GM21717 (cell line): Measurements from ENCODE around the gene GOT1.
A peak's percentile ranks its signal among the peaks of the same experiment; 100 is the strongest.

ENCODE experiments used
- ATAC-seq: cut with Tn5 transposase; IDR thresholded peaks from one replicate; pipeline ENCODE4 v1.9.1; 2021; ENCODE audit warnings: mild to moderate bottlenecking, moderate library complexity; ENCODE audit not compliant: unreplicated experiment

The GOT1 gene

DNA sequence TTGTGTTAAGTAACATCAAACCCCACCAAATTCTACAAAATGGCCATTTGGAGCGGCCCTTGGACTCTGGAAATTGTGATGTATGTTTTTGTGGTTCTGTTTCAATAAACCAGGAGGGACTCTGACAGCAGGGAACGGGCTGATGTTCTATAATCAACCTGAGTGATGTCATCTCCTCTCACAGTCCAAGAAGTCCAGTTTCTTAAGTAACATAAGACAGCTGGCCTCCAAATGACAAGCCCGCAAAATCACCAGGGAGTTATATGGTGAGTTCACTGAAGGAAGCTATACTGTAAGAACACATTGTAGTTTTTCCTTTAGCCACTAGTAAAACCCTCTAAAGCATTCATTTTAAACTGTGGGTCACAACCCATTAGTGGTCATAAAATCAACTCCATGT lies 34.0 kb downstream of the GOT1 start:
- ATAC-seq, result no peak

DNA sequence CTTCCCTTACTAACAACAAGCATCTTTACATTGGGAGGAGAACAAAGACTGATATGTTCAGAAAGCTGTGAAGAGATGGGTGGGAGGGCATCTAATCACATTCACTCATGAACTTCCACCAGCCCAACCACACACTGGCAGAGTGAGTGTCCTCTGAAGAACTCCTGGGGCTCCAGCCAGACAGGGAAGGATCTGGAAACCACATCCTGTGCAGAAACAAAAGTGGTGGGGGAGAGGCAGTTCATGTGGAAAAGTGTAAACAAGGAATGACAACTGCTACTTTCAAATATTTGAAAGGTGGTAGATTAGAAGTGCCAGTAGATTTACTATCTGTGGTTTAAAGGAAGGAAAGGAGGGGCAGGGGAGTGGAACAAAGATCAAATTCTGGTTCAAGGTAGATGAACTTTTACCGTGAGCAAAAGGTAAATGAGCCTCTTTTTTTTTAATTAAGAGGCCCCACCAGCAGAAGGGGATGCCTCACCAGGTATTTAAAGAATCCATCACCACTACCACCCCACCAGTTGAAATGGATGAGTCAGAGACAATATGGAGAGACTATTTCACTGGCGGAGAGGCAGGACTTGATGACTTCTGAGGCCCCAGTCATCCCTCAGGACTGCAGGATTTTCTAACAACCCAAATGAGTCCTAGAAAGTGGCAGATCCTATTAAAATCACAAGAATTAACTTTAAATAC lies 34.5 kb downstream of the GOT1 start:
- no peak for ATAC-seq

DNA sequence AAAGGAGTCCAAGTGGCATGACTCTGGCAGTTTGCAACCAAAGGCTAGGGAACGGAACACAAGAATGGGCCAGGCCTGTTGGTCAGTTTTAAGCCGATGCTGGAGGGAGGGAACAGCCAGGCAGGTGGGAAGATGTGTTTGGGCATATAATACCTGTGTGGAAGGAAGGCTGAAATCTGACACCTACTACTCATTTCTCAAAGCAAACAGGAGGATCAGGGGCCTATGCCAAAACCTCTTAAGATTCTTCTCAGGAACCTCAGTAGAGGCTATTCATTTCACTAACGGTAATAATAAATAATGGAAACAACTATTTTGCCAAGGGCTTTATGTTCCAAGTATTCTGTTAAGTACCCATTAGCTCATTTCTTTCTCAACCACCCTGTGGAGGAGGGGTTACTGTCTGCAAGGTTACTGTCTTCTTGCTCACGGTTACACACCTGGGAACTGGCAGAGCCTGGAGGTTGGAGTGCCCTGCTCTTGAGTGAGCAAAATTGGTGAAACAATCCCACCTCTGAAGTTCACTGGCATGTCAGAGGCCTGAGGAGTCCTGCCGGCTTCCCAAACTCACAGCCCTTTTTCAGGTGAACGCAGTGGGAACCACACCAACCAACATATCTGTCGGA lies 35.5 kb downstream of the GOT1 start:
- ATAC-seq, result no peak

DNA sequence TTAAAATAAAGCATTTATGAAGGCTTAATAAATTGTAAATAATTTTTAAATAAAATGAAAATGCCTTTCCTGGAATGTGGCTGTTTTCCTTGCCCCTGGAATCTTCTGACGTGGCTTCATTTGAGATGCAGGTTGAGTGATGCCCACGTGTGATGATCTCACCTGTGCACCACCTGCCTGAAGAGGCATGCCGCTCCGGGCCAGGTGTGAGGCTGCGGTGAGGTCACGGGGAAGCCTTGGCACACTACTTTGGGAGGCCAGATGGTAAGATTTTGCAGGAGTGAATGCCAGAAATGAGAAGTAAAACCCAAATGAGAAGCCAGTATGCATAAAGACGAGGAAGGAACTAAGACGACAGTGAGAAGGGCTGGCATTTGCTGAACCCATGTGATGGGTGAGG lies 36.2 kb downstream of the GOT1 start:
- no peak for ATAC-seq

DNA sequence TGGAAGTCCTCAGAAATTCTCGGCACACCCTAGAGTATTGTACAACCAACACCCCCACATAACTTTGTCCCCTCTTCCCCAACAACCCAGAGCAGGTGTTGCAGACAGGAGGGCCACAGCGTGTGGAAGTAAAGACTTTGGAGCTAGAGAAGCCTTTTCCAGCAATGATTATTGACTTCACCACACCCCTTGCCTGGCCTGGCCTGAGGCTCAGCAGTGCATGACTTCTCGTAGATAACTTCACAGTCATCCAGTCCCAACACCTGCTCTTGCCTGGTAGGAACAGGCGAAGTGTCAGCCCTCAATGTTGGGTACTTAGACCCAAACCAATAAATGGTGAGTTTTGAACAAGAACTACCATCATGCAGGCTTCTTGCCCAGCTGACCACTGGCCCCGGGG lies 36.7 kb downstream of the GOT1 start:
- no peak for ATAC-seq

DNA sequence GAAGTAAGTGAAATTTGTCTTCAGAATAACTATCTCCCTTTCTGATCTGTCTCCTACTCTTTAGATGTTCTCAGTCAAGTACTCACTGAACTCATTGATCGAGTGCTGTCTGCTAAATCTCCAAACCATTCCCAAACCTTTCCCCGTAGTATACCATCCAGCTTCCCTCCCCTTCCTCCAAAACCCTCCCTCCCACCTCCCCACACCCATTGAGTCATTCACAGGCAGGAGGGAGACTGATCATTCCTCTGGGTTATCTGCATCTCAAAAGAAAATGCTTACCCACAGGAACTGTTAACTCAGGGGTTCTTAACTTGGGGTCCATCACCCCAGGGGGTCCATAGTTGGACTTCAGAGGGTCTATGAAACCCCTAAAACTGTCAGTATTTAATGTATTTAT lies 37.4 kb downstream of the GOT1 start:
- no peak for ATAC-seq

DNA sequence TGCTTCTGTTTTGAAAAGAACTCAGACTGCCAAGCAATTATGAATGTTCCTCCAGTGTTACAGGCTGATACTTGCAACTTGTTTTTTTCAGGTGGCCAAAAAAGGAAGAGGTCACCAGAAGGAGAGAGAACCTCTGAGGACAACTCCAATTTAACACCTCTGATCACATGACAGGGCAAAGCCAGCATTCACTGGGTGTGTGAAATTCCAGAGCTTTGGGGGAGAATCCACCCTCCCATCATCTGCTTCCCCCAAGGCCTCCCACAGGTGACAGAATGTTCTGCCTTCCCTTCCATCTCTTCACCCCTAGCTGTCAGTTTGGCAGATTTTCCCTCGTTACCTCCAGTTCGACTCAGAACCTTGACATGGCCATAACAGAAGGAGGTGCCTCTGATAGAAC lies 39.1 kb downstream of the GOT1 start:
- ATAC-seq, result no peak

DNA sequence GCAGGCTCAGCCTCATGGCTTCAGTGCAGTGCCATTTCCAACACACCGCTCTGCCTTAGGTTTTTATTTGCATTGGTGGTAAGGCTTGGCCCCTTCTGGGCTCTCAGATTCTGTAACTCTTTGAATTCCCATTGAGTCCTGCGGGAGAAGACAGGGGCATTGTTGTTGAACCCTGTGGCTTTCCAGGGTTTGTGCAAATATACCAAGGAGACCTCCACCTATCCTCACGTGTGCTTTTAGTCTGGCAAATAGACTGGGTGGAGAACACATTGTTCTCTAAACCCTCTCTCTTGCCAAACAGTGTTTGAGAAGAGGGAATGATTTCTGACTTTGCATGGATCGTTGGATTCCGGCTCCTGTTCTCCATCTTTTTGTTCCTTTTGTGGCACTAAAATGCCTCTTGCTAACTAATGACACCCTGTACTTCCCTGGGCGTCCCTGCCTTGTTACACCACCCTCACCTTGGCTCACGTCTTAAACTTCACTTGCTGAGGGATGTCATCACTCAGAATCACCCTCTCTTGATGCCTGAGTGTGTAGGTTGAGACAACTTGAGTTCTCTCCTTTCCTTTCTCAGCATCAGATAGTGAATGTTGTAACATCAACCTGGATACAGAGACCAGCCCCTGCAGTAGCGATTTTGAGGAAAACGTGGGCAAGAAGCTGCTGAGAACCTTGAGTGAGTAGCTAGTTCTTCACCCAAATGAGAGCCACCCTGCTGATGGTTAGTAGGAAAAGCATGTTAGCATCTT lies 40.5 kb downstream of the GOT1 start:
- ATAC-seq, result no peak

DNA sequence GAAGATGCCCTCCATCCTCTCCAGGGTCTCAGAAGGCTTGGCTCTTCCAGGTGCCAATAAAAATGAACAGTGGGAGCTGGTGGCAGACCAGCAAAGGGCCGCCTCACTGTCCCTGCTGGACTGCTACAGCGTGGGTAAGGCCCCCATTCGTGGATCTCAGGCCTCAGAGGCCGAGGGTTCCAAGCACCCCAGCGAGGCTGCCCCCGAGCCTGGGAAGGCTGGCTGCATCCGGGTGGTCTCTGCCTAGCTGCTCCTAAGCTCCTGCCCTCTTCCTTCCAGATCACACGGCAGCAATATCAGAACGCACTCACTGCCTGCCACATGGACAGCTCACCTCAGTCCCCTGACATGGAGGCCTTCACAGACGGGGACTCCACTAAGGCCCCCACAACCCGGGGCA lies 42.9 kb downstream of the GOT1 start:
- no peak for ATAC-seq

DNA sequence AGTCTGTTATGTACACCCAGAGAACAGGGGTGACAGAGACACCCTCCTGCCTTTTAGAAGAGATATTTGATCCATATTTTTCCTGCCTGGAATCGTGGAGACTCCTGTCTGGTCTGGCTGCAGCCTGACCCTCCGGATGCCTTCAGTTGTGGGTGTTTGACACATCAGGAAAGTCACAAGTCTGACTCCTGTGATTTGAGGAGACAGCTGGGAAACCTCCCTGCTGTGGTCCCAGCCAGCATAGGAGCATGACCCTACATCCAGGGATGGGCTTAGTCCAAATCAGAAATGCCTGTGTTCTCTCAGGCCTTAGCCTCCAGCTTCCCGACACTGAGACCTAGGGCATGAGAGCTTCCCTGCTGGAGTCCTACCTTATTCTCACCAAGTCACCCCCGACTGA lies 43.4 kb downstream of the GOT1 start:
- no peak for ATAC-seq

DNA sequence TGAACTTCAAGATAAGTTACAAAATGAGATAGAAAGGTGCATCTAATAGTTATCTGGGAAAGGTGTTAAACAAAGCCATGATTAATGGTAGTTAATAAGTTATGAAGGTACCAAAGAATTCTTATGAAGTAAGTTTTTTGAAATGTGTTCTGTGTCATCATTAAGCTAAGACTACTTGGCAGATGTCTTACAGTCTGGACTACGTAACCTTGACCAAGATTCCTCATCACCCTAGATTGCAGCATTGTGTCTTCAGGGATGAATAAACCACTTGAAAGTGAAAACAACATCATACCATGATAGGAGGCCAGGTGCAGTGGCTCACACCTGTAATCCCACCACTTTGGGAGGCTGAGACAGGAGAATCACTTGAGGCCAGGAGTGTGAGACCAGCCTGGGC lies 48.2 kb downstream of the GOT1 start:
- no peak for ATAC-seq

DNA sequence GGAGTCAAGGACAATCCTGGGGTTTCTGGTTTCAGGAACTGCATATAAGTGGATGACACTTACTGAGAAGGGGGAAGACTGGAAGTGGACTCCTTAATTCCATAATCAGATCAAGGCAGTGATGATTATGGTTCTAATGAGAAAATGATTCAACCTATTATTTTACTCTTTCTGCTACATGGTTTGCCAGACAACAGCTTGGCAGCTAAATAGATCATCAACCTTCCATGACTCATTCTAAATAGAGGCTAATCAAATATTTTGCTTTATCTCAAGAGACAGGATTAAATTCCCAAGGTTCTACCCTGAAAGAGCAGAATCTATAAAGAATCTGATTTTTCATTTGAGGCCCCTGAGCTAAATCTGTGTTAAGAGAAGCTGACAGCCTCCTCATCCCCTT lies 55.0 kb downstream of the GOT1 start:
- no peak for ATAC-seq

DNA sequence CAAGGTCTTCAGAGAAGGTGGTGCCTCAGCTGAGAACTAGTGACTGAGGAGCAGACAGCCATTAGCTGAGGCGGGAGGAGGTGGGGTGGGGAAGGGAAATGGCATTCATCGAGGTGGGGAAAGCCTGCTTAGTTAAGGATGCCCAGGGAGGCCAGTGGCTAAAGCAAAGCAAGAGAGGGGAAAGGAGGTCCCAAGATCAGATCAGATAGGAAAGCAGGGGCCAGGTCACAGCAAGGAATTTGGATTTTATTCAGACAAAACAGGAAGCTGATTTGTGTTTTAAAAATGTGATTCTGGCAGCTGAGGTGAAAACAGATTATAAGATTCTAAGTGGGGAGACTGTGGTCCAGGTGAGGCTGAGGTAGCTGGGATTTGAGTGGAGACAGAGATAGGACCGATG lies 55.5 kb downstream of the GOT1 start:
- ATAC-seq, result no peak

DNA sequence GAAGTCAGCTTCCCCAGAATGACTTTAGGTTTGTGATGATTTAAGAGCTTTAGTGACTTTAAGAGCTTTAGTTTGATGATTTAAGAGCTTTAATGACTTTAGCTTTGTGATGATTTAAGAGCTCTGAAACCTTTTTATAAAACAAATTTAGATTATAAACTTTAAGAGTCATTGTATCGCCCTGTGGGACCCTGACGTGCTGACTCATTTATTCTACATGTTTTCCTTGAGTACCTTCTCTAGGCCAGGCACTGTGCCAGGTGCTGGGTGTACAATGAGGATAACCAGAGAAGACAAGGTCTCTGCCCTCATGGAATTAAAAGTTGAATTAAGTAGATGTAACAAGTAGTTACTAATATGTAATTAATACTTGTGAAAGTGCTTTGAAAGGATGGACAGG lies 55.9 kb downstream of the GOT1 start:
- ATAC-seq, result no peak

DNA sequence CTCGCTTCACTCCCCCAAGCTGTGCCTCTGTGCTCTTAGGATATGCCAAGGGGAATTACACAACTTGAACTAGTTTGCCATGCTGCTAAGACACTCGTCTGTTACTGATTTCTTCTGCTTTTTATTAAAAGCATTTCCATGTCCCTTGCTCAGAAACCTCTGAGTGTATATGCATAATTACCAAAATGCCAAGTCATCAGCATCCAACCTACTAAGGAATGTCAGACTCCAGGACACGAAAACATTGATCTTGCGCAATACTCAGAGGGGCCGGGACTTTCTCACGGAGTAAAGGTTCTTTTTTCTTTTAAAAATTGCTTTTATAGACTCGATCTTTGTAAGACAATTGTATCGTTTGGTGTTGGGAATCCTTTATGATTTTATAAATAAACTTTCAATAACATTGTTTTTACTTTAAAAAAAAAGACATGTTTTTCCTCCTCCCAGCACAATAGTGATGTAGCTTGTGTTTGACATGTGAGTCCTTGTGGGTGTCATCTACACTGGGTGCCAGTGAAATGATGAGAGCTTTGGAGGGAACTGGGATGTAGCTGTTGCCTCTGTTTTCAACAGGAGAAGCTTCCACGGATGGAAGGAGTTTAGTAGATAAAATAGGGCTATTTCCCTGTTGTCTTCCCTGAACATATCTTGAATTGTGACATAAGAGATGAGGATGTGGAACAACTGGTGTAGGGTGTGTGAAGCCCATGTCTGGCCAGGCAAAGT lies 57.7 kb downstream of the GOT1 start:
- no peak for ATAC-seq

DNA sequence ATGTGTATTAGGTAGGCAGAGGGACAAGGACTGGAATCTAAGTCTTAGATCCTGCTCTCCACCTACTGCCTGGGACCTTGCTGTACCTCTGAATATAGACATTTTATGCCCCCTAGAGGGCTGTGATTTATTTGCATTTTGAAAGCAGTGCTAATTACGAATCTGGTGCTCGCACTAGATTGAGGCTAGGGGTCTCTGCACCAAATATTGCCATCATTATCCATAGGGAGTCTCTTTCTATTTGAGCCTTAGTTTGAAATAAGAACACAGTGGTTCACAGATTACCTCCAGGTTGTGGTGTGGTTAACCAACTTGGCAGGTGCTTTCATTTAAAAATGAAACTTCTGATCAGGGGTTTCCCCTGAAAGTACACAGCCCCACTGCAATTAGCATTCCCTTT lies 59.4 kb downstream of the GOT1 start:
- ATAC-seq, result peak; percentile 96

DNA sequence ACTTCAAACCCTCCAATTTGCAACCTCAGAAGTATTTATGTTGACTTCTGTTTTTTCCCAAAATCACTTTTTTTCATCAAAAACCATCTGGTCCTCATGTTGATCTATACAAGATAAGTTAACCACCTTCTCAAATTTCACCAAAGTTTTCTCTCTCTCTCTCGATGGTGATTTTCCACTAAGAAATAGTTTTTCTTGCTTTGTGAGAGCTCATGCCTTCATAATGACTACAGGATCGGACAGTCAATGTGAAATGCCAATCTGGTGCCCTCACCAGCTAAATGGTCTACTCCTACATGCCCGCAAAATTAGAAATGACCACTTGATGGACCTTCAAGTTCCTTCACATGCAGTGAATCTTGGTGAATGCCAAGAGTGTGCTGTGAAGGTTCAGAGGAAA lies 60.9 kb downstream of the GOT1 start:
- no peak for ATAC-seq

DNA sequence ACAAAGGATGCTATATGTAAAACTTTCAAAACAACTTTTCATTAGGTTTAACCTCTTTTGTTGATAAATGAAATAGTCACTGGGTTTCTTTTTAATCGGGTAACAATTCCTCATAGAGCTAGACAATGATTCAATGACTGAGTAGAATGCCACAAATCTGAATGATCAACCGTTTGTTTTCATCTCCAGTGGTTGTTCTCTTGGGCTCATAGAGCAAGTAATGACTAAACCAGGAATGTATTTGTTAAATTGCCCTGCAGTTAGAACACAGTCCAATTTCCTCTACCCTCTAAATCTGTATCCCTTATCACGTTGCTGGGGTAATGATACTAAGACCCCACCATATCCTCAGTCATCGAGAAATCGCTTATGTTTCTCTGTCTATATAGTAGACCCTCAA lies 61.3 kb downstream of the GOT1 start:
- ATAC-seq, result no peak

DNA sequence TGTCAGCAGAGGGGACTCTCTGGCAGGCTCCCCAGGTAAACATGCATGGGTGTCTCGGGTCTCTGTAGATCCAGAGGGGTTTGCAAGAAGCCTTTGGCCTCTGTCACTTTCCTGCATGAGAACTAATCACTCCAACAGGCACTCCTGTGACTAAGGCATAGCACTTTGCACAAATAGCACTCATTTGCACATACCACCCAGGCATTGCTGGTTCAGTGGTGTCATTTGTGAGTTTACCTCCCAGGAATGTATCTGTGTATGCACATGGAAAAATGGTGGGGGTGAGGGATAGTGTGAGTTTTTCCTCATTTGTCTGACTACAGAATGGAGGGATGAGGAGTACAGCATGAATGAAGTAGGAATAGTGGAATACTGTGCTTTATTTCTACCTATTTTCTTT lies 61.8 kb downstream of the GOT1 start:
- no peak for ATAC-seq

DNA sequence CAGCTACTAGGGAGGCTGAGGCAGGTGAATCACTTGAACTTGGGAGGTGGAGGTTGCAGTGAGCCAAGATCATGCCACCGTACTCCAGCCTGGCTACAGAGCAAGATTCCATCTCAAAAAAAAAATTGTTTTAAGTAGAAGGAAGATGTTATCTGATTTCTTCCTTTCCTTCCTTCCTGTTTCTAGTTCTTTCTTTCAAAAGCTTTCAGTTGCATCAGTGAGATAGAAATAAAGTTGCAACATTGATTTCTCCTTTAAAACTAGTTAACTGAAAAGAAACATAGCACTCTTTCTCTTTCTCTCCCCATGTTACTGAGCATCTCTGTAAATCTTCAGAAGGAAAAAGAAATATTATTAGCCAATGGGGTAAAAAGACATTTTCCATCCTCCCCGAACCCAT lies 63.8 kb downstream of the GOT1 start:
- no peak for ATAC-seq

DNA sequence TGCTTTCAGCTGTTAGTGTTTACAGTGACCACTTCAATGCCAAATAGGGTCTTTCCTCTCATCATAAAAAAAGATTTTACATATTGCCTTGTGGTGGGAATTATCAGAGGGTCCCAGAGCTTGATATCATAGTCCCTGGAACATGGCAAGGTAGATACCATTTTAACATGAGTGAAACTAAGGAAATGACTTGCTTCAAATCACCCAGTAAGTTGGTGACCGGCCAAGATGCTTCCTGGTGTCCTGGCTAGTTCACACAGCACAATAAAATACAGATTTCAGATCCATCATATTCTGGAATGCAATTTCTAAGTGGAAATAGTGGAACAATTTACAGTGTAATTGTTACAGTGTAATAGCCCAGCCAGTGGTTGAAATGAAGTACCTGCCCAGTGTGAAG lies 64.7 kb downstream of the GOT1 start:
- ATAC-seq, result no peak

DNA sequence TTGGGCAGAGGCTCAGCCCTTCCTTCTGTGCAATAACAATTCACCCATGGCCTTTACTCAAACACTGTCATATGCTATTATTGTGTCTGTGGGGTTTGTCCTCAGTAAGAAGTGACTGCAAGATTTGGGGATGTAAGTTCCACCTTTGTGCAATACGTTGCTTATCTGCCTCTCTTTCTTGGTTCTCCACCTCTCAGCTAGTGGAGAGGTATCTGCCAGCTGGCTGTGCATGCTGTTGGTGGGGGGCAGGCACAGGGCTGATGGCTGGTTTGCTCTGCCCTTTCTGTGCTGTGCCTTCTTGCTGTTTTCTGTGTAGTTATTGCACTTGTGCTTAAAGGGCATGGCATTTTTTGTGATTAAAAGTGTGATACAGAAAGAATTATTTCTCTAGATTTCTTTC lies 65.1 kb downstream of the GOT1 start:
- no peak for ATAC-seq
